DND-41 (cell line): ENCODE measurements around the gene BICDL2.

Experiments used
- ATAC-seq: fragments of 200-7000 bp; cut with Tn5 transposase; 3 replicates; pipeline ENCODE4 v1.9.1; 2021; ENCODE audit warnings: low read depth; ENCODE audit not compliant: insufficient read depth
- DNase-seq: peaks from one replicate; pipeline ENCODE4 v3.0.0-alpha.2; 2020
- H2AFZ ChIP-seq: 2 replicates; pipeline ENCODE4 v1.6.0; 2012; ENCODE audit warnings: low read depth, low read length
- H3K27ac ChIP-seq: 2 replicates; pipeline ENCODE4 v1.5.1; 2012; ENCODE audit warnings: low read length, inconsistent platforms
- H3K27me3 ChIP-seq: fragments of 200-600 bp; sonication (generic); 2 replicates; pipeline ENCODE4 v1.6.0; 2012; ENCODE audit warnings: low read length, mild to moderate bottlenecking, inconsistent platforms; ENCODE audit not compliant: insufficient read depth, poor library complexity
- H3K36me3 ChIP-seq: 2 replicates; pipeline ENCODE4 v1.5.1; 2012; ENCODE audit warnings: low read length, inconsistent platforms; ENCODE audit not compliant: insufficient read depth
- H3K4me1 ChIP-seq: 2 replicates; pipeline ENCODE4 v1.5.1; 2012; ENCODE audit warnings: mild to moderate bottlenecking, low read length; ENCODE audit not compliant: insufficient read depth
- H3K4me2 ChIP-seq: 2 replicates; pipeline ENCODE4 v1.6.0; 2012; ENCODE audit warnings: mild to moderate bottlenecking, moderate library complexity, low read length, inconsistent platforms; ENCODE audit not compliant: insufficient read depth
- H3K4me3 ChIP-seq, 2 experiments: fragments of 200-600 bp in 1 of 2; shearing (Covaris generic) in 1 of 2; 2 replicates each; pipeline ENCODE4 v1.5.1; 2012 to 2016; ENCODE audit warnings: inconsistent platforms in 2 of 2, low read length in 2 of 2, mild to moderate bottlenecking in 2 of 2, low read depth in 1 of 2, moderate library complexity in 1 of 2
- H3K79me2 ChIP-seq: 2 replicates; pipeline ENCODE4 v1.6.0; 2012; ENCODE audit warnings: low read length, inconsistent platforms; ENCODE audit not compliant: insufficient read depth
- H3K9ac ChIP-seq: 2 replicates; pipeline ENCODE4 v1.6.0; 2012; ENCODE audit warnings: low read depth, mild to moderate bottlenecking, inconsistent platforms, low read length, moderate library complexity
- H3K9me3 ChIP-seq: 2 replicates; pipeline ENCODE4 v1.5.1; 2012; ENCODE audit warnings: low read length, moderate library complexity, mild to moderate bottlenecking, inconsistent platforms; ENCODE audit not compliant: insufficient read depth, severe bottlenecking
- H4K20me1 ChIP-seq: 2 replicates; pipeline ENCODE4 v1.6.0; 2012; ENCODE audit warnings: low read length; ENCODE audit not compliant: insufficient read depth
- EZH2 ChIP-seq: IDR thresholded peaks from 3 replicates; pipeline ENCODE4 v1.6.1; 2012; ENCODE audit warnings: borderline replicate concordance, low read depth, mild to moderate bottlenecking, moderate library complexity, low read length, inconsistent platforms; ENCODE audit not compliant: severe bottlenecking
- TF ChIP-seq, protein P1 (sequence below): IDR thresholded peaks from 2 replicates; pipeline ENCODE4 v1.5.1; 2012; ENCODE audit warnings: borderline replicate concordance, low read length, moderate library complexity, mild to moderate bottlenecking; ENCODE audit not compliant: poor library complexity, severe bottlenecking; ENCODE audit errors: extremely low read depth

Gene BICDL2

DNA sequence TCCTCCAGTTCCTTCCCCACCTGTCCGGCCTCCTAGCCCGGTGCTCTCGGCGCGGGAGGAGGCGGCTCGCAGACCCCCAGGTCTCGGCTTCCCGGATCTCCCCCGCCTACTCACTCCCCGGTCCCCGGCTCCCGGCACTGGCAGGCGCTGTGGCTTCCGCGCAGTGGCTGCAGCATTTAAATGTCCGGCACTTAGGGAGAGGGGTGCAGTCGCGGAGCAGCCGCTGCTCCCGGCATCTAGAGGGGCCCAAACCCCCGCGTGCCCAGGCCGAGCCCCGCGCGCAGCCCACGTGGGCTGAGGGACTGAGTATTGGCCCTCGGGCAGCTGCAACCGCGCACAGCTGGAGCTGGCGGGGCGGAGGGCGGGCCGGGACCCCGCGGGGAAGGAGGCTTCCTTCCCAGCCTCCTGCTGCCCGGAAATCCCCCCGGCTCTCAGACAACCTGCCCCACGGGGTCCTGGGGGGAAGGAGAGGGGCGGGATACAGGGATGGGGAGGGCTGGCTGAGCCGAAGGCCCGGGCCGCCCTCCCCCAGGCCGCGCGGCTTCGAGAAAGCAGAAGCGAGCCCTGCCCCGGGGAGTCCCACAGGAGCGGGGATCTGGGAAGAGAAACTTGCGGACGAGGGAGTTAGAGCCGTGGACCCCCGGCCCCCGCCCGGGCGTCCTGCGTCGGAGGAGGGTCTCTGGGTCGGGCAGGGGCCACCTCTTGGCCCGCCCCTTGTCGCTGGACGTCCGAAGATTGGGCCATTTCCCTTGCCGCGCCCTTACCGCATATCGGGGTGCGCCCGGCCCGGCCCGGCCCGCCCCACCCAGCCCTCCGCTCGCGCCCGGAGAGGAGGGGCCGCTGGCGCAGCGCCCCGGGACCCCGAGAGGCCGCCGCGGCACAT, 9.3 kb upstream of the BICDL2 start, which contains the start of gene MMP25:
Gene MMP25 (plus strand): TSS at position 804 of the 883 bp plus-strand sequence. CDS start 357 bp downstream, outside the sequence.
- Histone ChIP-seq H3K27me3 (peaks cover 25% of the 10 kb centered on the region), H3K4me1 (peaks cover 10% of the 10 kb centered on the region), H3K36me3 (no peaks in the 10 kb centered on the region), H3K9me3 (no peaks in the 10 kb centered on the region), H3K4me2 (peak within 1 kb of the TSS; percentile 60), H2AFZ (peak within 1 kb of the TSS; percentile 55), H3K79me2 (no peaks in the 10 kb centered on the region), H4K20me1 (peaks cover 2% of the 10 kb centered on the region; the same call in 1 of the 2 replicates), H3K27ac (no peak within 1 kb of the TSS), H3K4me3 (peak within 1 kb of the TSS in 1 of 2 experiments; percentile 34; a peak in 3 of 4 replicates), H3K9ac (peak within 1 kb of the TSS; percentile 39; the same call in 1 of the 2 replicates)
- peak; percentile 56 for ATAC-seq
- no peak for DNase-seq
- peak; percentile 86 for TF ChIP-seq EZH2
- TF ChIP-seq, protein P1, sequence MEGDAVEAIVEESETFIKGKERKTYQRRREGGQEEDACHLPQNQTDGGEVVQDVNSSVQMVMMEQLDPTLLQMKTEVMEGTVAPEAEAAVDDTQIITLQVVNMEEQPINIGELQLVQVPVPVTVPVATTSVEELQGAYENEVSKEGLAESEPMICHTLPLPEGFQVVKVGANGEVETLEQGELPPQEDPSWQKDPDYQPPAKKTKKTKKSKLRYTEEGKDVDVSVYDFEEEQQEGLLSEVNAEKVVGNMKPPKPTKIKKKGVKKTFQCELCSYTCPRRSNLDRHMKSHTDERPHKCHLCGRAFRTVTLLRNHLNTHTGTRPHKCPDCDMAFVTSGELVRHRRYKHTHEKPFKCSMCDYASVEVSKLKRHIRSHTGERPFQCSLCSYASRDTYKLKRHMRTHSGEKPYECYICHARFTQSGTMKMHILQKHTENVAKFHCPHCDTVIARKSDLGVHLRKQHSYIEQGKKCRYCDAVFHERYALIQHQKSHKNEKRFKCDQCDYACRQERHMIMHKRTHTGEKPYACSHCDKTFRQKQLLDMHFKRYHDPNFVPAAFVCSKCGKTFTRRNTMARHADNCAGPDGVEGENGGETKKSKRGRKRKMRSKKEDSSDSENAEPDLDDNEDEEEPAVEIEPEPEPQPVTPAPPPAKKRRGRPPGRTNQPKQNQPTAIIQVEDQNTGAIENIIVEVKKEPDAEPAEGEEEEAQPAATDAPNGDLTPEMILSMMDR, result no peak

- Histone ChIP-seq H3K27me3 (peaks cover 25% of the 10 kb centered on the region), H3K27ac (no peak overlapping the region), H2AFZ (no peak overlapping the region), H3K9me3 (no peaks in the 10 kb centered on the region), H3K4me2 (no peak overlapping the region), H3K4me3 (no peak overlapping the region), H3K4me1 (peaks cover 10% of the 10 kb centered on the region), H3K9ac (no peak overlapping the region), H4K20me1 (peaks cover 2% of the 10 kb centered on the region; the same call in 1 of the 2 replicates), H3K79me2 (no peaks in the 10 kb centered on the region), H3K36me3 (no peaks in the 10 kb centered on the region)
- TF ChIP-seq, protein P1, result no peak
- no peak for TF ChIP-seq EZH2
- no peak for ATAC-seq
- DNase-seq, result no peak
Observed at GRCh38 chr16:3044708-3045107, 8.0 kb upstream of the BICDL2 start.

- H3K9me3 ChIP-seq, result no peaks in the 10 kb centered on the region
- ATAC-seq, result no peak
- no peaks in the 10 kb centered on the region for H3K79me2 ChIP-seq
- no peaks in the 10 kb centered on the region for H3K36me3 ChIP-seq
- no peak overlapping the region for H3K27ac ChIP-seq
- TF ChIP-seq EZH2, result no peak
- TF ChIP-seq, protein P1, result no peak
- H3K9ac ChIP-seq, result no peak overlapping the region
- H3K4me3 ChIP-seq, result no peak overlapping the region
- H3K27me3 ChIP-seq, result peaks cover 30% of the 10 kb centered on the region
- peaks cover 10% of the 10 kb centered on the region for H3K4me1 ChIP-seq
- H3K4me2 ChIP-seq, result no peak overlapping the region
- H4K20me1 ChIP-seq, result peaks cover 2% of the 10 kb centered on the region
- no peak overlapping the region for H2AFZ ChIP-seq
- no peak for DNase-seq
Observed at GRCh38 chr16:3042376-3042775, 5.6 kb upstream of the BICDL2 start.
